ENCODE data around the gene CELF6.

The CELF6 gene

GRCh38 chr15:72271221-72271620 lies 48.7 kb downstream of the CELF6 start:
- DNase-seq: no peak

- no peak for DNase-seq
Measured at GRCh38 chr15:72269739-72270138, 50.2 kb downstream of the CELF6 start.

- no peak for DNase-seq
Measured at GRCh38 chr15:72265031-72265430, 54.9 kb downstream of the CELF6 start.

DNA sequence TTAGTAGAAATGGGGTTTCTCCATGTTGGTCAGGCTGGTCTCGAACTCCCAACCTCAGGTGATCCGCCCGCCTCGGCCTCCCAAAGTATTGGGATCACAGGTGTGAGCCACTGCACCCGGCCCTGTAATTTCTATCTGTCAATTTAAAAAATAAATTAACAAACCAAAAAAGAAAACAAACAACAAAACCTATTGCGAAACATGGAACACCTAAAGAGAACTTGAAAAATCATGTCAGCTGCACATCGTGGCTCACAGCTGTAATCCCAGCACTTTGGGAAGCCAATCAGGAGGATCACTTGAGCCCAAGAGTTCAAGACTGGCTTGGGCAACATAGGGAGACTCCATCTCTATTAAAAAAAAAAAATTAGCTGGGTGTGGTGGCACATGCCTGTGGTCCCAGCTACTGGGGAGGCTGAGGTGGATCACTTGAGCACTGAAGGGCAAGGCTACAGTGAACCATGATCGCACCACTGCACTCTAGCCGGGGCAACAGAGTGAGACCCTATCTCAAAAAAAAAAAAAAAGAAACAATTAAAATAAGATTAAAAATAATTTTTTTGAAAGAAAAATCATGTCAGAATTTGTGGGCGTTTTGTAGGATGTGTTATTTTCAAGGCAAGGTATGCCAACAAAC lies 67.2 kb downstream of the CELF6 start:
- DNase-seq: no peak

DNA sequence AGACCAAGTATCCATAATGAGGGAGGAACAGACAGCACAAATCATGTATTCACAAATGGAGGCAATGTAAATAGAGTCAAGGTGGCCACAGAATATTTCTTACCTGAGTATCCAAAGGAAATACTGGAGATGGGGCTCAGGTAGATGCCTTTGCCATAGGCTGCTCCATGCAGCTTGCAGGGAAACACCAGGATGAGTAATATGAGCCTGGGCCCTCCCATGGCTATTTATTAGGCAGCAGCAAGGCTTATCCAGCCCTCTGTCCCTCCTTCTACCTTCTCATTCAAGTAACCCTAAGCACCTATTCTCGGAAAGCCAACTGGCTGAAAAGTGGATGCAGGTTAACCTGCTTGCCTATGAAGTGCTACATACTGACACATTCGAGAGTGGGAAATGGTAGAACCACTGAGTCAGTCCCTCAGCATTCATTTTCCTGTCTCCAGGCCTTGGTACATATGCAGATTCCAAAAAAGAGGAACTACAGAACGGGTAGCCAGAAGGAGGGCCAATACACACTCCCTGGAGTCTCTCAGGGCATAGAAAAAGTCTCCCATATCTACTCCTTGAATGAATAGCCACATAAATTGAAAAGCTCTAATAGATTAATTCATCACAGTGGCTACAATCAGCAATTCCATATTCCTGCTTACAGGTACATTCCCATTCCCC lies 70.7 kb downstream of the CELF6 start:
- DNase-seq: no peak

DNA sequence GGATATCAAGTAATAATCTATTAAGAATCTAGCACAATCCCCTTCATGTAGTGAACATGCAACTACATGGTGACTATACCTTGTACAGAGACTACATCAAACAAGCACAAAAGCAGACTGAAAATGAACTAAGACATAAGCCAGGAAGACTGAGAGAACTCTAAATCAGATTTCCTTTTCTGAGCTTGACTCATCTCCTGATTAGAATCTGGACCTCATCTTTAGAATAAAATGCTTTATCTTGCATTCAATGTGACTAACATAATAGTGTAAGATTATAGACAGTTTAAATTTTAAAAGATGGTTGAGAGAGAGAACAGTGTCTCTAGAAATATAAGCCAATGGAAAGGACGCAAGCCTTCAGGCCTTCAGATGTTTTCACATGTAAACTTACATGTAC lies 71.4 kb downstream of the CELF6 start:
- no peak for DNase-seq

GRCh38 chr15:72242775-72243370 lies 77.1 kb downstream of the CELF6 start:
- DNase-seq: no peak

- DNase-seq: no peak
Measured at GRCh38 chr15:72239652-72240051, 80.3 kb downstream of the CELF6 start.

GRCh38 chr15:72238586-72238985 lies 81.4 kb downstream of the CELF6 start:
- DNase-seq: no peak

DNA sequence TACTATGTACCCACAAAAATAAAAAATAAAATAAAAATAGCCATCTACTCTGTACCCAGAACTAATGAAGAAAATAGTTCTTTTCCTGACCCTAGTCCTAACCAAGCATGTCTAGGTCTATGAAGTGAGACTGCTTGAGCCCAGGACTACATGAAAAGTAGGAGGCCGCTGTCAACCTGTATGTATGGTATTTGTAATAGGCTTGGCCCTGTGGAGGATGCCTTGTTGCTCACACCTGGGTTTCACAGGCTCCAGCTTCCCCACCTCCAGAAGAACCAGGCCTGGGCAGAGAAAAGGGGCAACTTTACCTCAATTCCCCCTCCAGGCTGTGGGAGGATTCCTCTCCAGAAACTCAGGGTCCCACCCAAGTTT lies 82.1 kb downstream of the CELF6 start:
- no peak for DNase-seq

DNA sequence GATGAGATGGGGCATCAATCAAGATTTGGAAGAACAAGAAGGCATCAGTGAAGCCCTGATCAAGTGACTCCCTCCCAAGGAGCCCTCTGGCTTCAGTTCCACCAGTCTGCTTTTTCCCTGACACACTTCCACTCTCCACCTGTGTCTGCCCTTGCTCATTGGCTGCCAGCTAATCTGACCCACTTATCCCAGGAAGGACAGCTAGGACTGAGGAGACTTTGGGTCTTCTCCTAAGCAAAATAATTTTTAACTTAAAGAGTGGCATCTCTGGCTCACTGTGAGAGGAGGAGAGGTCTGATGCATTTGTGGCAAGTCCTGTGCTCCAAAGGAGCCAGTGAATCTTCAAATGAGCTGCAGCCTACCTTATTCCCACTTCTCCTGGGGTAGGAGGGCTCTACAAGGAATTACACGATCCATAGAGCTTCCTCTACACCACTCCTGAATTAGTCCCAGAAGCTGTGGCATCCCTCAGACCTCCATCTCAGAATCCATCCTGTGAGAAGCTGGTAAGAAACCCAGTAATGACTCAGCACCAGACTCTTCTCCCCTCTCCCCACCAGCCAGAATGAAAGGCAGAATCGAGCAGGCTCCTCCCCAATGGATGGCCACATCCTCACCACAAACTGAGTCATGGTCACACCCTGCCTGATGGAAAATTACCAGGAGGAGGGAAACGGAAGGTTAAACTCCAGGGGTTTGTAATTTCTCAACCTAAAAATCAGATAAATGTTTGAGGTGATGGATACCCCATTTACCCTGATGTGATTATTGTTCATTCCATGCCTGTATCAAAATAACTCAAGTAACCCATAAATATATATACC lies 82.7 kb downstream of the CELF6 start:
- DNase-seq: peak; percentile 89

DNA sequence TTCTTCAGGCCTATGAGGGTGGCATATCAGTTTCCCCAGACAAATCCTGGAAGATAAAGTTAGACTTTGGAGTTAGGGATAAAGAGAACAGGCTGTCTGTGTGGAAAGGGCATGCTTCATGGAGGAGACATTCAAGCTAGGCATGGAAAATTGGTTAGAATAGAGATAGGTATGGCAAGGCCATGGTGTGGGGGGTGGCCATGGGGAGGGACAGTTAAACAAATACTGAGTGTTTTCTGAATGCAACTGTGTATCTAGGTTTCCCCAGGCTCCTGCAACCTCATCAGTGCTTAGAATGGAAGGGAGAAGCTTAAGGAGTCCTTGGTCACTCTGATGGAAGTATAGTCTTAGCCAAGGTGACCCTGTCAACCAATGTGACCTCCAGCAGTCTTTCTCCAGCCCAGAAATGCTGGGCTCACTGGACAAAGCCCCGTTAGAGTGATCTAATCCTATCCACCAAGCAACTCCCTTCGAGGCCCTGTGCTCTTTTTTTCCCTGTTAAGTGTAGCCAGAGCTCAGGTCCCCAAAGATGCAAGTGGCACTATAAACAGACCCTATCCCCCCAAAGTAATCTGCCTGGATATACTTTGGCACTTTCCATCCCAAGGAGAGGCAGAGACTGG lies 83.5 kb downstream of the CELF6 start:
- no peak for DNase-seq

GRCh38 chr15:72235298-72235697 lies 84.7 kb downstream of the CELF6 start:
- no peak for DNase-seq
